Measurements from ENCODE around the gene SSBP1. TPM values are rescaled to one million over a fixed set of nuclear protein-coding genes. Genes with fewer than 3 reads are reported as not detected.

The SSBP1 gene
- total RNA-seq, 6 experiments from 2014 or later = 38.6 to 115 (median 48.8) TPM

DNA sequence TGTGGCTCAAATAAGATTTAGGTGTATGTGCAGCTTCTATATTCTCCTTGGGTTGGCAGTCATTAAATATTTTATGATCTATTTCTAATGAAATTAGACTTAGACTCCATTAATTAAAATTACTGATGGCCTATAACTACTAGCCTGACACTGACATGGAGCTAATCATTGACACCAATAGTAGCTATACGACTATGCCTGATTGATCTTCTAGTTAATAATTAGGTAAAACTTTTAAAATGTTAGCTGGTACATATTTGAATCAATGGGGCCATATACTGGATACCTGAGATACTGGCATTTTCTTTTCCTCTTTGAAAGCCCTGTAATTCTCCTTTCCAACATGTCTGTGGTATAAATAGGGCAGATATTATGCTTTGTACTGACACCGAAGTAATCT, 15.6 kb upstream of the SSBP1 start:
- H3K9me3 ChIP-seq = no peaks in the 10 kb centered on the region
- TF ChIP-seq, protein P1, sequence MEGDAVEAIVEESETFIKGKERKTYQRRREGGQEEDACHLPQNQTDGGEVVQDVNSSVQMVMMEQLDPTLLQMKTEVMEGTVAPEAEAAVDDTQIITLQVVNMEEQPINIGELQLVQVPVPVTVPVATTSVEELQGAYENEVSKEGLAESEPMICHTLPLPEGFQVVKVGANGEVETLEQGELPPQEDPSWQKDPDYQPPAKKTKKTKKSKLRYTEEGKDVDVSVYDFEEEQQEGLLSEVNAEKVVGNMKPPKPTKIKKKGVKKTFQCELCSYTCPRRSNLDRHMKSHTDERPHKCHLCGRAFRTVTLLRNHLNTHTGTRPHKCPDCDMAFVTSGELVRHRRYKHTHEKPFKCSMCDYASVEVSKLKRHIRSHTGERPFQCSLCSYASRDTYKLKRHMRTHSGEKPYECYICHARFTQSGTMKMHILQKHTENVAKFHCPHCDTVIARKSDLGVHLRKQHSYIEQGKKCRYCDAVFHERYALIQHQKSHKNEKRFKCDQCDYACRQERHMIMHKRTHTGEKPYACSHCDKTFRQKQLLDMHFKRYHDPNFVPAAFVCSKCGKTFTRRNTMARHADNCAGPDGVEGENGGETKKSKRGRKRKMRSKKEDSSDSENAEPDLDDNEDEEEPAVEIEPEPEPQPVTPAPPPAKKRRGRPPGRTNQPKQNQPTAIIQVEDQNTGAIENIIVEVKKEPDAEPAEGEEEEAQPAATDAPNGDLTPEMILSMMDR (IDR thresholded peaks at IDR 0.05) = no peak
- no peak for TF ChIP-seq POLR2A (IDR thresholded peaks at IDR 0.05)
- intact Hi-C loops (cut with DNase I) = no loop called here

DNA sequence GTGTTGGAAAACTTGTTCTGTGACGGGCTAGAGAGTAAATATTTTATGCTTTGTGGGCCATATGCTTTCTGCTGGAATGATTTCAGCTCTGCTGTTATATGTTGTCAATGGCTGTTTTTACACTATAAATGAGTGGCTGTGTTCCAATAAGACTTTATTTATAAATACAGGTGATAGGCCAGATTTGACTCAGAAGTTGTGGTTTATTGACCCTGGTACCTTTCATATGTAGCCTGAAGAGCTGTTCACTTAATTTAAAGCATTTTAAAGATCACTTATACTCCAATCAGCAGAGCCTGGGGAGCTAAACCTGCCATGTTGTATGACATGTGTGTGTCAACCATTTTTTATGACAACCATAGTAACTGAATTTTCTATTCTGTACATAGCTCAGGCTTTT, 9.1 kb upstream of the SSBP1 start:
- no peak overlapping the region for H3K4me3 ChIP-seq
- DNase-seq (no peak), ATAC-seq (no peak)
- no peak overlapping the region for H3K27ac ChIP-seq
- TF ChIP-seq POLR2A (IDR thresholded peaks at IDR 0.05) = no peak
- TF ChIP-seq, protein P1 (IDR thresholded peaks at IDR 0.05) = no peak
- WGBS (ENCODE audit: insufficient coverage, low coverage, low lambda C conversion rate, missing lambda C conversion rate) = 100% methylated on average over 1 of the region's 1 CpG
- H3K36me3 ChIP-seq = no peaks in the 10 kb centered on the region
- intact Hi-C loops (cut with DNase I) = no loop called here
- no peaks in the 10 kb centered on the region for H3K9me3 ChIP-seq
- H3K27me3 ChIP-seq = no peaks in the 10 kb centered on the region
- no peaks in the 10 kb centered on the region for H3K4me1 ChIP-seq

More for the DNA sequence above, 15.6 kb upstream of the SSBP1 start:
- no peak for ATAC-seq
- WGBS (ENCODE audit: insufficient coverage, low coverage, low lambda C conversion rate, missing lambda C conversion rate) = 77% methylated on average over 2 of the region's 2 CpGs
- H3K27ac ChIP-seq = no peak overlapping the region
- H3K4me3 ChIP-seq = no peak overlapping the region
- no peaks in the 10 kb centered on the region for H3K4me1 ChIP-seq
- peaks cover 0 to 5% (median 0%) of the 10 kb centered on the region in 4 donors for H3K36me3 ChIP-seq
- DNase-seq = no peak
- H3K27me3 ChIP-seq = no peaks in the 10 kb centered on the region

DNA sequence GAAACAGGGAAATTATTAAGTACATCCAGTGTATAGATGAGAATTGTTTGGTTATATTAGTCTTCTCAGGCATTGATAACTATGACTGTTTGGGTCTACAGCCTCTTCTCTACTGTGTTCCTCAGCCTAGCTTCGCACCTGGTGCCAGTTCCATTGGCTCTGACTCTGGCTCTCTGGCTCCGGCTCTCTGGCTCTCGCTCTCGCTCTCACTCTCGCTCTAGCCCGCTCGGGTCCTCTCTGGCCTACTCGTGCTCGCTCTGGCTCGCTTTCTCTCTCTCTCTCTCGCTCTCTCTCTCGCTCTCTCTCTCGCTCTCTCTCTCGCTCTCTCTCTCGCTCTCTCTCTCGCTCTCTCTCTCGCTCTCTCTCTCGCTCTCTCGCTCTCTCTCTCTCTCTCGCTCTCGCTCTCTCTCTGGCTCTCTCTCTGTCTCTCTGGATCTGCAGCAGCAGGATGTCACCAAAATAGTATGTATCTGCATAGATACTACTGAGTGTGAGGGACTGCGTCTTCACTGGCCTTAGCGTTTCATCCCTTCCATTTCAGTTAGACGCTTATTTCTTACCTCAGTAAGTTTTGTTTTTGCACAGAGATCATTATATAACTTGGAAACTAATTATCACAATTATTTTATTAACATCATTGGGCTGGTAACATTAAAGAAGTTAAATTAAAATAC, 6.5 kb upstream of the SSBP1 start:
- H3K27me3 ChIP-seq = no peaks in the 10 kb centered on the region
- H3K4me1 ChIP-seq = peaks cover 0 to 4% (median 0%) of the 10 kb centered on the region in 4 donors
- H3K9me3 ChIP-seq = no peaks in the 10 kb centered on the region
- H3K27ac ChIP-seq = no peak overlapping the region
- ATAC-seq (peak in 1 of 4 donors; percentile 35), DNase-seq (no peak)
- no peaks in the 10 kb centered on the region for H3K36me3 ChIP-seq
- H3K4me3 ChIP-seq = no peak overlapping the region
- intact Hi-C loops (cut with DNase I) = no loop called here
- WGBS (ENCODE audit: insufficient coverage, low coverage, low lambda C conversion rate, missing lambda C conversion rate) = 87% methylated on average over 20 of the region's 24 CpGs
- TF ChIP-seq, protein P1 (IDR thresholded peaks at IDR 0.05) = no peak

DNA sequence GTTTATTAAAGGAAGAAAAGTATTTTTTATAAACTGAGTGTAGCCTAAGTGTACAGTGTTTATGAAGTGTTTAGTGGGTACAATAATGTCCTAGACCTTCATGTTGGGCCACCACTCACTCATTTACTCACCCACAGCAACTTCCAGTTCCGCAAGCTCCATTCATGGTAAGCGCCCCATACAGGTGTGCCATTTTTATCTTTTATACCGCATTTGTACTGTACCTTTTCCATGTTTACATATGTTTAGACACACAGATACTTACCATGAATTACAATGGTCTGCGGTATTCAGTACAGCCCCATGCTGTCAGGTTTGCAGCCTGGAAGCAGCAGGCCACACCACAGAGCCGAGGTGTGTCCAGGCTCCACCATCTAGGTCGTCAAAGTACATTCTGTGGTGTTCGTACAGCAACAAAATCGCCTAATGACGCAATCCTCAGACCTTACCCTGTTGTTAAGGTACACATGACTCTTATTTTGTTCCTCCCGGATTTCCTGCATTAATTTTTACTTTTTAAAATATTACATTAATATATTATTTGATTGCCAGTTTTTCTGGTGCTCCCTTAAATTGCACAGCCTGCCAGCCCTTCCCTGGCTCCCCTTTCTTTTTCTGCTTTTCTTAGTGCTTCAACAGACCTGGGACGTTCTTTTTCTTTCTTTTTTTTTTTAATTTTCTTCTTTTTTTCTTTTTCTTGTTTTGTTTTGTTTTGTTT, 881 bp upstream of the SSBP1 start:
- Histone ChIP-seq H3K27me3 (no peaks in the 10 kb centered on the region), H3K4me3 (peak overlapping the region; percentile 75 to 82 (median 80)), H3K9me3 (no peaks in the 10 kb centered on the region), H3K36me3 (peaks cover 0 to 22% (median 6%) of the 10 kb centered on the region in 4 donors), H3K27ac (peak overlapping the region; percentile 55 to 87 (median 85)), H3K4me1 (peaks cover 0 to 21% (median 6%) of the 10 kb centered on the region in 4 donors)
- 40% methylated on average over 11 of the region's 11 CpGs for WGBS (ENCODE audit: insufficient coverage, low coverage, low lambda C conversion rate, missing lambda C conversion rate)
- intact Hi-C loops (cut with DNase I) = no loop called here
- no peak for TF ChIP-seq POLR2A (IDR thresholded peaks at IDR 0.05)
- TF ChIP-seq, protein P1 (IDR thresholded peaks at IDR 0.05) = no peak
- DNase-seq (peak in 1 of 3 donors; percentile 51), ATAC-seq (peak; percentile 49 to 65 (median 60))
